GM10248 (cell line): ENCODE data around the gene POMGNT1.

ENCODE experiments used
- CTCF ChIA-PET: fragments of 300-600 bp; sonication (Branson Sonifier 250); formaldehyde crosslinking; extraction: SDS; loops from one replicate; lab custom pipeline; 2021; ENCODE audit warnings: antibody characterized with exemption; lab: Yijun Ruan, JAX
- POLR2A ChIA-PET: fragments of 350-650 bp; sonication (Branson Sonifier 250); formaldehyde crosslinking; extraction: SDS; loops from one replicate; lab custom pipeline; 2020; ENCODE audit warnings: antibody characterized with exemption; lab: Yijun Ruan, JAX
- DNase-seq: peaks from one replicate; pipeline ENCODE4 v3.0.0; 2012; ENCODE audit errors: extremely low spot score
- CTCF ChIP-seq: IDR thresholded peaks from 2 replicates; pipeline ENCODE4 v1.5.1; 2012; ENCODE audit warnings: mild to moderate bottlenecking, low read depth; ENCODE audit errors: extremely low read depth, missing control alignments, control extremely low read depth

Gene POMGNT1

GRCh38 chr1:46199233-46199749, 1.1 kb upstream of the POMGNT1 start:
- ChIA-PET POLR2A (no interaction called here), CTCF (interaction anchor here (1.0 to 2.3 kb wide), 5 partner anchors 19 to 149 kb away, joined by 3 to 12 read pairs (median 4); no protein-coding TSS in a partner anchor)
- no peak for DNase-seq
- TF ChIP-seq CTCF = no peak

- ChIA-PET POLR2A (interaction anchor here (0.5 kb wide), 1 partner anchor 612 kb away, joined by 8 read pairs; no protein-coding TSS in a partner anchor), CTCF (interaction anchor here (0.8 to 1.5 kb wide), 2 partner anchors 26 to 162 kb away, joined by 3 to 6 read pairs; no protein-coding TSS in a partner anchor)
- DNase-seq = no peak
- no peak for TF ChIP-seq CTCF
These were observed 672 bp downstream of the POMGNT1 start for GRCh38 chr1:46197560-46197963.

- CTCF ChIA-PET = interaction anchor here (0.8 to 1.6 kb wide), 2 partner anchors 10 to 161 kb away, joined by 3 to 8 read pairs; no protein-coding TSS in a partner anchor
- no peak for TF ChIP-seq CTCF
- no peak for DNase-seq
- POLR2A ChIA-PET = no interaction called here
These were observed 1.6 kb downstream of the POMGNT1 start for GRCh38 chr1:46196609-46197008.

- POLR2A ChIA-PET = no interaction called here
- CTCF ChIA-PET = interaction anchor here (1.5 to 2.2 kb wide), 4 partner anchors 8 to 158 kb away, joined by 5 to 12 read pairs (median 8); no protein-coding TSS in a partner anchor
- TF ChIP-seq CTCF = no peak
- DNase-seq = no peak
These were observed 3.5 kb downstream of the POMGNT1 start for GRCh38 chr1:46194641-46195193.

GRCh38 chr1:46193984-46194570, 4.2 kb downstream of the POMGNT1 start:
- ChIA-PET POLR2A (no interaction called here), CTCF (interaction anchor here (1.5 to 2.2 kb wide), 3 partner anchors 30 to 157 kb away, joined by 5 to 12 read pairs (median 7); no protein-coding TSS in a partner anchor)
- no peak for DNase-seq
- no peak for TF ChIP-seq CTCF

- ChIA-PET POLR2A (no interaction called here), CTCF (interaction anchor here (1.5 to 2.6 kb wide), 2 partner anchors 156 kb away, joined by 7 read pairs; no protein-coding TSS in a partner anchor)
- TF ChIP-seq CTCF = no peak
- no peak for DNase-seq
These were observed 4.9 kb downstream of the POMGNT1 start for GRCh38 chr1:46193285-46193684.
